Panc1 (cell line): ENCODE data around the gene FBXL4. TPM values are rescaled to one million over a fixed set of nuclear protein-coding genes. Genes with fewer than 3 reads are reported as not detected.

Source experiments
- ATAC-seq: fragments of 200-7000 bp; cut with Tn5 transposase; 2 replicates; pipeline ENCODE4 v1.9.1; 2020; ENCODE audit warnings: mild to moderate bottlenecking, moderate library complexity
- BruUV-seq: library from RNA; stranded (reverse); fragments of 400-500 nt; replicated peaks from 2 replicates; lab custom pipeline; 2021; lab: Mats Ljungman, UMichigan
- CTCF ChIA-PET: fragments of 300-600 bp; sonication (Branson Sonifier 250); formaldehyde crosslinking; loops from one replicate; lab custom pipeline; 2022; ENCODE audit warnings: antibody characterized with exemption; lab: Charles Lee
- POLR2A ChIA-PET: fragments of 300-600 bp; sonication (Branson Sonifier 250); formaldehyde crosslinking; loops from one replicate; lab custom pipeline; 2022; ENCODE audit warnings: antibody characterized with exemption; lab: Charles Lee
- DNase-seq: peaks from one replicate; pipeline ENCODE4 v3.0.0-alpha.2; 2010; ENCODE audit warnings: low read depth, low spot score
- H3K27ac ChIP-seq: 2 replicates; pipeline ENCODE4 v1.5.1; 2011; ENCODE audit warnings: mild to moderate bottlenecking, low read length, inconsistent platforms
- H3K27me3 ChIP-seq: fragments of 200-500 bp; sonication (Bioruptor generic); 2 replicates; pipeline ENCODE4 v1.6.0; 2014; ENCODE audit warnings: low read length, inconsistent platforms; ENCODE audit not compliant: control insufficient read depth, insufficient read depth
- H3K36me3 ChIP-seq: fragments of 200-500 bp; sonication (Bioruptor generic); 2 replicates; pipeline ENCODE4 v1.5.1; 2014; ENCODE audit warnings: inconsistent platforms, mild to moderate bottlenecking, low read length, moderate library complexity; ENCODE audit not compliant: control insufficient read depth, insufficient read depth
- H3K4me1 ChIP-seq: 2 replicates; pipeline ENCODE4 v1.5.1; 2011; ENCODE audit warnings: inconsistent platforms, mild to moderate bottlenecking, low read length, moderate library complexity; ENCODE audit not compliant: control insufficient read depth, insufficient read depth
- H3K4me3 ChIP-seq, 2 experiments: 2 replicates each; pipeline ENCODE4 v1.5.1; 2011 to 2012; ENCODE audit warnings: low read depth in 2 of 2, low read length in 2 of 2, mild to moderate bottlenecking in 2 of 2, inconsistent platforms in 1 of 2, moderate library complexity in 1 of 2
- H3K9me3 ChIP-seq: fragments of 200-500 bp; sonication (Bioruptor generic); 2 replicates; pipeline ENCODE4 v1.5.1; 2014; ENCODE audit warnings: low read depth, mild to moderate bottlenecking, inconsistent platforms, low read length, moderate library complexity; ENCODE audit not compliant: control insufficient read depth, insufficient read depth
- CTCF ChIP-seq: fragments of 450-650 bp; IDR thresholded peaks from 2 replicates; pipeline ENCODE4 v1.5.1; 2017; ENCODE audit warnings: mild to moderate bottlenecking
- POLR2AphosphoS5 ChIP-seq: IDR thresholded peaks from 2 replicates; pipeline ENCODE4 v1.6.1; 2012; ENCODE audit warnings: mild to moderate bottlenecking, low read depth, low read length, moderate library complexity
- REST ChIP-seq, 2 experiments: IDR thresholded peaks; 2 replicates each; pipeline ENCODE4 v1.6.1; 2011 to 2012; ENCODE audit warnings: low read depth in 2 of 2, control low read depth in 1 of 2, low read length in 1 of 2, mild to moderate bottlenecking in 1 of 2, moderate library complexity in 1 of 2; ENCODE audit not compliant: insufficient read depth in 1 of 2
- SIN3A ChIP-seq: IDR thresholded peaks from 2 replicates; pipeline ENCODE4 v1.6.1; 2012; ENCODE audit warnings: low read depth, mild to moderate bottlenecking, low read length, moderate library complexity, borderline replicate concordance; ENCODE audit not compliant: insufficient read depth
- TCF7L2 ChIP-seq: IDR thresholded peaks from 2 replicates; pipeline ENCODE4 v1.6.1; 2011; ENCODE audit warnings: mild to moderate bottlenecking, low read depth, low read length, inconsistent platforms
- in situ Hi-C: cut with HindIII; loops from 2 replicates; pipeline ENCODE4 v1.10.0; 2016; ENCODE audit warnings: low sequenced_read_pairs, low pct_unique_long_range_greater_than_20kb
- intact Hi-C: fragments of 100-400 bp; cut with micrococcal nuclease; formaldehyde crosslinking; loops from one replicate; pipeline ENCODE4 v1.10.0; 2022; ENCODE audit not compliant: unreplicated experiment
- total RNA-seq: library from RNA; stranded (reverse); gene quantifications from one replicate; pipeline ENCODE4 v1.2.1, GENCODE V29; 2021; ENCODE audit not compliant: unreplicated experiment

The FBXL4 gene
- total RNA-seq, 1 experiment from 2014 or later, result 11.5 TPM

- ChIA-PET POLR2A (no interaction called here), CTCF (no interaction called here)
- Histone ChIP-seq H3K4me1 (no peaks in the 10 kb centered on the region), H3K36me3 (no peaks in the 10 kb centered on the region), H3K4me3 (no peak overlapping the region), H3K27ac (no peak overlapping the region), H3K9me3 (no peaks in the 10 kb centered on the region), H3K27me3 (peaks cover 2% of the 10 kb centered on the region; the same call in 1 of the 2 replicates)
- no peak for ATAC-seq
- no peak for DNase-seq
- intact Hi-C loops, result no loop called here
- in situ Hi-C loops, result no loop called here
- BruUV-seq, result no TSS peak
- TF ChIP-seq TCF7L2, result no peak
- TF ChIP-seq REST (IDR thresholded peaks at IDR 0.05; ENCODE audit: insufficient read depth in 1 of 2, low read depth in 2 of 2, low read length in 1 of 2), result no peak
- TF ChIP-seq POLR2AphosphoS5, result no peak
- no peak for TF ChIP-seq SIN3A
- TF ChIP-seq CTCF, result no peak
These were observed 44.8 kb upstream of the FBXL4 start for GRCh38 chr6:98992535-98992934.

- CTCF ChIA-PET, result no interaction called here
These were observed 38.4 kb upstream of the FBXL4 start for GRCh38 chr6:98986071-98986615.

More at GRCh38 chr6:98986071-98986615, 38.4 kb upstream of the FBXL4 start:
- Histone ChIP-seq H3K27ac (no peak overlapping the region), H3K27me3 (peaks cover 2% of the 10 kb centered on the region; the same call in 1 of the 2 replicates), H3K4me1 (no peaks in the 10 kb centered on the region), H3K36me3 (no peaks in the 10 kb centered on the region), H3K9me3 (no peaks in the 10 kb centered on the region), H3K4me3 (no peak overlapping the region)
- BruUV-seq, result no TSS peak
- POLR2A ChIA-PET, result no interaction called here
- DNase-seq (no peak), ATAC-seq (no peak)
- in situ Hi-C loops, result no loop called here
- intact Hi-C loops, result no loop called here
- no peak for TF ChIP-seq SIN3A
- TF ChIP-seq POLR2AphosphoS5, result no peak
- no peak for TF ChIP-seq TCF7L2
- TF ChIP-seq CTCF, result no peak
- TF ChIP-seq REST (IDR thresholded peaks at IDR 0.05; ENCODE audit: insufficient read depth in 1 of 2, low read depth in 2 of 2, low read length in 1 of 2), result no peak
